Progenitor cell of endocrine pancreas (in vitro differentiated cells): Measurements from ENCODE around the gene LRP11. TPM values are rescaled to one million over a fixed set of nuclear protein-coding genes. Genes with fewer than 3 reads are reported as not detected.
A peak's percentile ranks its signal among the peaks of the same experiment; 100 is the strongest.

Experiments
- DNase-seq: peaks from one replicate; pipeline ENCODE4 v3.0.0; 2021; ENCODE audit warnings: low spot score; ENCODE audit not compliant: unreplicated experiment
- H3K27ac Mint-ChIP-seq: 2 replicates; pipeline ENCODE4 v1.8.0; 2021; ENCODE audit warnings: mild to moderate bottlenecking, moderate library complexity, mixed read lengths
- H3K27me3 Mint-ChIP-seq: 2 replicates; pipeline ENCODE4 v1.8.0; 2021; ENCODE audit warnings: mixed read lengths
- H3K36me3 Mint-ChIP-seq: 2 replicates; pipeline ENCODE4 v1.8.0; 2022; ENCODE audit warnings: mixed read lengths; ENCODE audit not compliant: insufficient read depth
- H3K4me1 Mint-ChIP-seq: 2 replicates; pipeline ENCODE4 v1.8.0; 2021; ENCODE audit warnings: low read depth, mixed read lengths
- H3K4me3 Mint-ChIP-seq: 2 replicates; pipeline ENCODE4 v1.8.0; 2021; ENCODE audit warnings: low read depth, mild to moderate bottlenecking, moderate library complexity, mixed read lengths
- H3K9me3 Mint-ChIP-seq: 2 replicates; pipeline ENCODE4 v1.8.0; 2021; ENCODE audit warnings: low read depth, mixed read lengths
- total RNA-seq: library from RNA; stranded (reverse); gene quantifications from 2 replicates; pipeline ENCODE4 v1.2.1, GENCODE V29; 2021
- TF ChIP-seq, protein P1 (sequence below): fragments of 200-600 bp; sonication (generic); IDR thresholded peaks from one replicate; pipeline ENCODE4 v1.5.0; 2021; ENCODE audit warnings: antibody characterized with exemption, mild to moderate bottlenecking; ENCODE audit not compliant: unreplicated experiment

The LRP11 gene
- total RNA-seq, 1 donor from 2014 or later = 63.3 TPM

DNA sequence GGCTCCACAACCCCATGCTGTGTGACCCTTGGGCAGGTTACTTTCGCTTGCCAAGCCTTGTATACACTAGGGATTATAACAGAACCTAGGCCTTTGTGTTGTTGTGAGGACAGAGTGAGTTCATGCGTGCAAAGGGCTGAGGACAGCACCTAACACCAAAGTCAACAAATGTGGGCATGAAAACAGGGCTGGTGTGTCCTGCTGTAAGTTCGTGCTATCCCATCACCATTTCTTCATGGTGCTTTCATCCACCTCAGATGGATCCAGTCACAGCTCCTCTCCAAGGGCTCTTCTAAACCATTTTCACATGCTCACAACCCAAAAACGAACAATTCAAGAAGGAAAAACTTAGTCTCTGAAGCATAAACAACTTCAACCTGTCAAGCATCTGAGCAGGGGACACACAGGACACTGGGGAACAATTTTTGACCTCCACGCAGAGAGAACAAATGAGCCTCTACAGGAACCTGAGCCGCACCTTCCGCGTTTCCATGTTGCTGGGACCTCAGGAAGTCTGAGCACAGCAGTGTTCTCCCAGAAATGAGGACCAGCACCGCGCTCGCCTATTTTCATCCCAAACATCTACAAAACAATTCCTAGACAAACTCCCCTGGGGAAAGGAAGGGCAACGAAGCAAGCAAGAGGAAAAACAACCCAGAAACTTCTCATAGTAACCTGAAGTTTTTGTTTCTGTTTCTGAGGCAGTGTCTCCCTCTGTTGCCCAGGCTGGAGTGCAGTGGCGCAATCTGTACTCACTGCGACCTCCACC, 3.1 kb downstream of the LRP11 start:
- H3K36me3 Mint-ChIP-seq = peaks cover 3% of the 10 kb centered on the region
- H3K9me3 Mint-ChIP-seq = no peaks in the 10 kb centered on the region
- peaks cover 13% of the 10 kb centered on the region for H3K27me3 Mint-ChIP-seq
- peaks cover 53% of the 10 kb centered on the region for H3K4me1 Mint-ChIP-seq
- no peak for DNase-seq
- peak overlapping the region; percentile 77 for H3K27ac Mint-ChIP-seq
- TF ChIP-seq, protein P1, sequence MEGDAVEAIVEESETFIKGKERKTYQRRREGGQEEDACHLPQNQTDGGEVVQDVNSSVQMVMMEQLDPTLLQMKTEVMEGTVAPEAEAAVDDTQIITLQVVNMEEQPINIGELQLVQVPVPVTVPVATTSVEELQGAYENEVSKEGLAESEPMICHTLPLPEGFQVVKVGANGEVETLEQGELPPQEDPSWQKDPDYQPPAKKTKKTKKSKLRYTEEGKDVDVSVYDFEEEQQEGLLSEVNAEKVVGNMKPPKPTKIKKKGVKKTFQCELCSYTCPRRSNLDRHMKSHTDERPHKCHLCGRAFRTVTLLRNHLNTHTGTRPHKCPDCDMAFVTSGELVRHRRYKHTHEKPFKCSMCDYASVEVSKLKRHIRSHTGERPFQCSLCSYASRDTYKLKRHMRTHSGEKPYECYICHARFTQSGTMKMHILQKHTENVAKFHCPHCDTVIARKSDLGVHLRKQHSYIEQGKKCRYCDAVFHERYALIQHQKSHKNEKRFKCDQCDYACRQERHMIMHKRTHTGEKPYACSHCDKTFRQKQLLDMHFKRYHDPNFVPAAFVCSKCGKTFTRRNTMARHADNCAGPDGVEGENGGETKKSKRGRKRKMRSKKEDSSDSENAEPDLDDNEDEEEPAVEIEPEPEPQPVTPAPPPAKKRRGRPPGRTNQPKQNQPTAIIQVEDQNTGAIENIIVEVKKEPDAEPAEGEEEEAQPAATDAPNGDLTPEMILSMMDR = no peak
- H3K4me3 Mint-ChIP-seq = peak overlapping the region; percentile 55

DNA sequence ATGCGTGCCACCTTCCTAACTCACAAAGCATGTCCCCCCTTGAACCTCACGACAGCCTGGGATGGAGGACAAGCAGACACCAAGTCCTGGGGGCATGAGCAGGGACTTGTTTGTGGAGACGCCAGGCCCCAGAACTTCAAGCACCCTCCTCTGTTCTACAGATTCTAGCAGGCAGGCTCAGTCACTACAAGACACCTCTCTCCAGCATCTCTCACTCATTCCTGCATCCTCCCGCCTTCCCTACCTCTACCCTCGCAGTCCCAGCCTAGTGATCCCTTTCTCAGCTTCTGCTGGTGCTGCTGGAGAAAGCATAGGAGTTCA, 3.7 kb downstream of the LRP11 start:
- peaks cover 3% of the 10 kb centered on the region for H3K36me3 Mint-ChIP-seq
- H3K4me1 Mint-ChIP-seq = peaks cover 59% of the 10 kb centered on the region
- H3K4me3 Mint-ChIP-seq = peak overlapping the region; percentile 55
- H3K27ac Mint-ChIP-seq = peak overlapping the region; percentile 77
- DNase-seq = no peak
- TF ChIP-seq, protein P1 = no peak
- peaks cover 10% of the 10 kb centered on the region for H3K27me3 Mint-ChIP-seq
- no peaks in the 10 kb centered on the region for H3K9me3 Mint-ChIP-seq

DNA sequence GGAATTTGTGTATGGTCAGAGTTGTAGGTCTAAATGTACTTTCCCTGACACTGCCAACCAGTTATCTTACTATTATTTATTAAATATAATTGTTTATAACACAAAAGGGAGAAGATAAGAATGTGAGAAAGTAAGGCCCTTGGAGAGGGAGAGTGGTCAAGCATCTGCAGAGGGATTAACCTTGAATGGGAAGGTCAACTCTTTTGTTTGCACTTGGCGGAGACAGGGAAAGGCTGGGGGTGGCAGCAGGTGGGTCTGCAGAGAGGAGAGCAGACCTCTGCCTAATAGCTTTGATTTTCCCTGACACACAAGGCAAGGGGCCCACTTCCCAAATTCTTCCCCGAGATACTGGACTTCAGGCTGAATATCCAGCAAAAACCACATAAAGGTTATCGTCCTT, 4.2 kb downstream of the LRP11 start:
- Mint-ChIP-seq H3K4me3 (peak overlapping the region; percentile 16), H3K4me1 (peaks cover 64% of the 10 kb centered on the region), H3K9me3 (no peaks in the 10 kb centered on the region), H3K36me3 (peaks cover 3% of the 10 kb centered on the region), H3K27ac (no peak overlapping the region), H3K27me3 (peaks cover 6% of the 10 kb centered on the region)
- TF ChIP-seq, protein P1 = no peak
- DNase-seq = no peak

DNA sequence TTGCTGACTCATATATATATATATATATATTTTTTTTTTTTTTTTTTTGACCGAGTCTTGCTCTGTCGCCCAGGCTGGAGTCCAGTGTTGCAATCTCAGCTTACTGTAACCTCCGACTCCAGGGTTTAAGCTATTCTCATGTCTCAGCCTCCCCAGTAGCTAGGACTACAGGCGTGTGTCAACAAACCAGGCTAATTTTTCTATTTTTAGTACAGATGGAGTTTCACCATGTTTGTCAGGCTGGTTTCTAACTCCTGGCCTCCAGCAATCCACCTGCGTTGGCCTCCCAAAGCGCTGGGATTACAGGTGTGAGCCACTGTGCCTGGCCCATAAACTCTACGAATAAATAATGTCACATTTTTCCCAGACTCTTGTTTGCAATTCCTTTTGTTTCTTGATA, 4.8 kb downstream of the LRP11 start:
- Mint-ChIP-seq H3K27me3 (peaks cover 6% of the 10 kb centered on the region), H3K36me3 (peaks cover 3% of the 10 kb centered on the region), H3K9me3 (no peaks in the 10 kb centered on the region), H3K4me3 (peak overlapping the region; percentile 7), H3K27ac (peak overlapping the region; percentile 89), H3K4me1 (peaks cover 70% of the 10 kb centered on the region)
- TF ChIP-seq, protein P1 = no peak
- no peak for DNase-seq

DNA sequence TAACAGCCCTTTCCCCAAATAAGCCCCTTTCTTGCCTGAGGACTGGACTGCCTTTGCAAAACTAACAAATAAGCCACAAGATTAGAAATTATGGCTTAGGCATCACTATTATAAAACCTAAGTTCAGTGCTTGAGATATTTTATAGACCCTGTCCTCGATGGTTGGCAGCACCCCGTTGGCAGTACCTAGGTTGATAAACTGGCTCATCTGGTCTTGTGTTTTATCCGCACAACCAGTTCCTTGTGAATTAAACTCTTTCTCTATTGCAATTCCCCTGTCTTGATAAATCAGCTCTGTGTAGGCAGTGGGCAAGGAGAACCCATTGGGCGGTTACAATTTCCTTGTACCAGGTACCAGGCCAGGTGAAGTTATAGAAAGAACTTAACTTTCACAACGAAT, 6.6 kb downstream of the LRP11 start:
- H3K27ac Mint-ChIP-seq = no peak overlapping the region

More for the DNA sequence above, 6.6 kb downstream of the LRP11 start:
- peaks cover 66% of the 10 kb centered on the region for H3K4me1 Mint-ChIP-seq
- H3K27me3 Mint-ChIP-seq = peaks cover 6% of the 10 kb centered on the region
- peaks cover 3% of the 10 kb centered on the region for H3K36me3 Mint-ChIP-seq
- H3K9me3 Mint-ChIP-seq = no peaks in the 10 kb centered on the region
- TF ChIP-seq, protein P1 = no peak
- H3K4me3 Mint-ChIP-seq = no peak overlapping the region
- no peak for DNase-seq
